Neural cell (in vitro differentiated cells): ENCODE results near the gene EID2. TPM values are rescaled to one million over a fixed set of nuclear protein-coding genes. Genes with fewer than 3 reads are reported as not detected.

ENCODE experiments used
- H2AFZ ChIP-seq: fragments of 200-600, 300-800 bp; sonication (generic), shearing (Covaris generic); 2 replicates; pipeline ENCODE4 v1.6.0; 2014; ENCODE audit warnings: low read depth, mild to moderate bottlenecking, antibody characterized with exemption, low read length, moderate library complexity
- H3F3A ChIP-seq: fragments of 200-600 bp; shearing (Covaris generic); 2 replicates; pipeline ENCODE4 v1.6.1; 2016; ENCODE audit warnings: mild to moderate bottlenecking, moderate library complexity, mixed read lengths, antibody characterized with exemption, low read length; ENCODE audit not compliant: insufficient read depth, poor library complexity, severe bottlenecking
- H3K27ac ChIP-seq: fragments of 200-600, 300-800 bp; sonication (generic), shearing (Covaris generic); 2 replicates; pipeline ENCODE4 v1.5.1; 2014; ENCODE audit warnings: mild to moderate bottlenecking, low read length, moderate library complexity
- H3K27me3 ChIP-seq: fragments of 300-800, 200-600 bp; sonication (generic), shearing (Covaris generic); 2 replicates; pipeline ENCODE4 v1.6.0; 2014; ENCODE audit warnings: mild to moderate bottlenecking, low read depth, low read length, moderate library complexity; ENCODE audit not compliant: insufficient read depth
- H3K36me3 ChIP-seq: fragments of 300-800, 200-600 bp; sonication (generic), shearing (Covaris generic); 2 replicates; pipeline ENCODE4 v1.5.1; 2014; ENCODE audit warnings: mild to moderate bottlenecking, antibody characterized with exemption, low read length, moderate library complexity; ENCODE audit not compliant: insufficient read depth
- H3K4me2 ChIP-seq: fragments of 300-800, 200-600 bp; sonication (generic), shearing (Covaris generic); 2 replicates; pipeline ENCODE4 v1.6.0; 2014; ENCODE audit warnings: mild to moderate bottlenecking, low read length
- H3K4me3 ChIP-seq: fragments of 300-800, 200-600 bp; sonication (generic), shearing (Covaris generic); 2 replicates; pipeline ENCODE4 v1.5.1; 2014; ENCODE audit warnings: mild to moderate bottlenecking, low read length, moderate library complexity
- H3K79me2 ChIP-seq: fragments of 200-600 bp; shearing (Covaris generic); replicated peaks from 2 replicates; pipeline ENCODE4 v1.6.0; 2014; ENCODE audit warnings: mild to moderate bottlenecking, low read length, moderate library complexity; ENCODE audit not compliant: insufficient read depth
- H3K9ac ChIP-seq: fragments of 300-800, 200-600 bp; sonication (generic), shearing (Covaris generic); 2 replicates; pipeline ENCODE4 v1.6.1; 2016; ENCODE audit warnings: mild to moderate bottlenecking, low read length, mixed read lengths
- H3K9me2 ChIP-seq: fragments of 200-600 bp; shearing (Covaris generic); 2 replicates; pipeline ENCODE4 v1.6.1; 2016; ENCODE audit warnings: mild to moderate bottlenecking, low read length, mixed read lengths; ENCODE audit not compliant: insufficient read depth
- H3K9me3 ChIP-seq: fragments of 200-600, 300-800 bp; sonication (generic), shearing (Covaris generic); 2 replicates; pipeline ENCODE4 v1.6.1; 2016; ENCODE audit warnings: mild to moderate bottlenecking, mixed run types, low read length, moderate library complexity, mixed read lengths
- H4K20me1 ChIP-seq: fragments of 200-600 bp; shearing (Covaris generic); 2 replicates; pipeline ENCODE4 v1.6.1; 2016; ENCODE audit warnings: mild to moderate bottlenecking, mixed run types; ENCODE audit not compliant: insufficient read depth
- EP300 ChIP-seq: fragments of 450-650 bp; conservative IDR thresholded peaks from 2 replicates; pipeline ENCODE4 v1.6.1; 2014; ENCODE audit warnings: antibody characterized with exemption, mild to moderate bottlenecking, moderate library complexity; ENCODE audit not compliant: poor library complexity, severe bottlenecking
- EZH2 ChIP-seq: fragments of 200-600, 300-800 bp; shearing (Covaris generic), sonication (generic); IDR thresholded peaks from 2 replicates; pipeline ENCODE4 v1.6.1; 2014; ENCODE audit warnings: antibody characterized with exemption, low read length, borderline replicate concordance, mild to moderate bottlenecking; ENCODE audit not compliant: insufficient read depth, poor library complexity, severe bottlenecking
- MXI1 ChIP-seq: fragments of 450-650 bp; conservative IDR thresholded peaks from 2 replicates; pipeline ENCODE4 v1.6.1; 2014; ENCODE audit warnings: antibody characterized with exemption, mild to moderate bottlenecking; ENCODE audit not compliant: poor library complexity, severe bottlenecking
- POLR2AphosphoS5 ChIP-seq: IDR thresholded peaks from 2 replicates; pipeline ENCODE4 v1.6.1; 2012
- RAD21 ChIP-seq: fragments of 450-650 bp; conservative IDR thresholded peaks from 2 replicates; pipeline ENCODE4 v1.6.1; 2014; ENCODE audit warnings: antibody characterized with exemption, mild to moderate bottlenecking, moderate library complexity
- REST ChIP-seq: IDR thresholded peaks from 2 replicates; pipeline ENCODE4 v1.6.1; 2012; ENCODE audit warnings: borderline replicate concordance
- SMC3 ChIP-seq: fragments of 450-650 bp; conservative IDR thresholded peaks from 2 replicates; pipeline ENCODE4 v1.6.1; 2014; ENCODE audit warnings: antibody characterized with exemption, mild to moderate bottlenecking, moderate library complexity; ENCODE audit not compliant: poor library complexity
- TAF1 ChIP-seq: IDR thresholded peaks from 2 replicates; pipeline ENCODE4 v1.6.1; 2012; ENCODE audit warnings: low read depth
- polyA plus RNA-seq: library from polyadenylated mRNA; depleted of rRNA; stranded (reverse); fragments of >200 nt; gene quantifications from 2 replicates; pipeline ENCODE4 v1.2.3, GENCODE V29; 2014
- TF ChIP-seq, protein P1 (sequence below): fragments of 450-650 bp; IDR thresholded peaks from 2 replicates; pipeline ENCODE4 v1.5.1; 2014; ENCODE audit warnings: antibody characterized with exemption, mild to moderate bottlenecking, moderate library complexity; ENCODE audit not compliant: poor library complexity, severe bottlenecking

Gene EID2
- polyA plus RNA-seq, 1 donor from 2014 or later, result 47.4 TPM

DNA sequence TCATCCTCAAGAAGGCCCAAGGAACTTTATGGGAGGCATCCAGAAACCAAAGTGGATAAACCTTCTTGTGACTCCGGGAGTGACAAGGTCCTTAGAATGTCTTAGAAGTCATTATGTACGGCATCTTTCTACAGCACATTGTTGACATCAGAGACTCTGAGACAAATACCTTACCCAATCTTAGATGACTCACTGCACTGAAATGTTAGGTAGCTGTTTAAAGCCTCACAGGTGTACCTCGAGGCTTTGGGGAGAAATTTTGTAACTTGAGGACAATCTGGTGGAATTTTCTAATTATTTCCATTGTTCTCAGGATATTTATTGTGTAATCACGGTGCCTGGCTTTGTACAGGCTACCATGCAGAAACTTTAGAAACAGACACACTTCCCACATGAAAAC, 47.5 kb upstream of the EID2 start:
- TF ChIP-seq REST (no peak), EP300 (no peak), RAD21 (no peak), TAF1 (no peak), EZH2 (no peak), MXI1 (no peak), SMC3 (no peak), POLR2AphosphoS5 (no peak)
- TF ChIP-seq, protein P1, sequence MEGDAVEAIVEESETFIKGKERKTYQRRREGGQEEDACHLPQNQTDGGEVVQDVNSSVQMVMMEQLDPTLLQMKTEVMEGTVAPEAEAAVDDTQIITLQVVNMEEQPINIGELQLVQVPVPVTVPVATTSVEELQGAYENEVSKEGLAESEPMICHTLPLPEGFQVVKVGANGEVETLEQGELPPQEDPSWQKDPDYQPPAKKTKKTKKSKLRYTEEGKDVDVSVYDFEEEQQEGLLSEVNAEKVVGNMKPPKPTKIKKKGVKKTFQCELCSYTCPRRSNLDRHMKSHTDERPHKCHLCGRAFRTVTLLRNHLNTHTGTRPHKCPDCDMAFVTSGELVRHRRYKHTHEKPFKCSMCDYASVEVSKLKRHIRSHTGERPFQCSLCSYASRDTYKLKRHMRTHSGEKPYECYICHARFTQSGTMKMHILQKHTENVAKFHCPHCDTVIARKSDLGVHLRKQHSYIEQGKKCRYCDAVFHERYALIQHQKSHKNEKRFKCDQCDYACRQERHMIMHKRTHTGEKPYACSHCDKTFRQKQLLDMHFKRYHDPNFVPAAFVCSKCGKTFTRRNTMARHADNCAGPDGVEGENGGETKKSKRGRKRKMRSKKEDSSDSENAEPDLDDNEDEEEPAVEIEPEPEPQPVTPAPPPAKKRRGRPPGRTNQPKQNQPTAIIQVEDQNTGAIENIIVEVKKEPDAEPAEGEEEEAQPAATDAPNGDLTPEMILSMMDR, result no peak
- H4K20me1 ChIP-seq, result no peaks in the 10 kb centered on the region
- no peak overlapping the region for H3K27ac ChIP-seq

GRCh38 chr19:39582891-39583625, 43.1 kb upstream of the EID2 start:
- H4K20me1 ChIP-seq, result no peaks in the 10 kb centered on the region
- H2AFZ ChIP-seq, result no peak overlapping the region
- H3K4me2 ChIP-seq, result no peak overlapping the region
- no peaks in the 10 kb centered on the region for H3K36me3 ChIP-seq
- H3K79me2 ChIP-seq, result no peaks in the 10 kb centered on the region
- no peaks in the 10 kb centered on the region for H3K9me3 ChIP-seq
- H3K9me2 ChIP-seq, result no peaks in the 10 kb centered on the region
- no peaks in the 10 kb centered on the region for H3F3A ChIP-seq
- H3K4me3 ChIP-seq, result no peak overlapping the region
- H3K9ac ChIP-seq, result no peak overlapping the region
- no peaks in the 10 kb centered on the region for H3K27me3 ChIP-seq
- no peak for TF ChIP-seq SMC3
- no peak for TF ChIP-seq EP300
- no peak overlapping the region for H3K27ac ChIP-seq

More for the DNA sequence above, 47.5 kb upstream of the EID2 start:
- H3K27me3 ChIP-seq, result no peaks in the 10 kb centered on the region
- H3F3A ChIP-seq, result no peaks in the 10 kb centered on the region
- H3K36me3 ChIP-seq, result no peaks in the 10 kb centered on the region
- no peak overlapping the region for H2AFZ ChIP-seq
- H3K79me2 ChIP-seq, result no peaks in the 10 kb centered on the region
- no peak overlapping the region for H3K9ac ChIP-seq
- no peaks in the 10 kb centered on the region for H3K9me3 ChIP-seq
- H3K4me3 ChIP-seq, result no peak overlapping the region
- no peak overlapping the region for H3K4me2 ChIP-seq
- no peaks in the 10 kb centered on the region for H3K9me2 ChIP-seq
